HG02840 (cell line): ENCODE data around the gene LIPG.

ENCODE experiments used
- ATAC-seq: cut with Tn5 transposase; IDR thresholded peaks from one replicate; pipeline ENCODE4 v1.9.1; 2021; ENCODE audit warnings: mild to moderate bottlenecking, moderate library complexity, moderate number of reproducible peaks; ENCODE audit not compliant: unreplicated experiment, low FRiP score

LIPG gene

GRCh38 chr18:49630246-49630699 lies 68.4 kb downstream of the LIPG start:
- ATAC-seq, result no peak

GRCh38 chr18:49631146-49631866 lies 69.4 kb downstream of the LIPG start:
- no peak for ATAC-seq

DNA sequence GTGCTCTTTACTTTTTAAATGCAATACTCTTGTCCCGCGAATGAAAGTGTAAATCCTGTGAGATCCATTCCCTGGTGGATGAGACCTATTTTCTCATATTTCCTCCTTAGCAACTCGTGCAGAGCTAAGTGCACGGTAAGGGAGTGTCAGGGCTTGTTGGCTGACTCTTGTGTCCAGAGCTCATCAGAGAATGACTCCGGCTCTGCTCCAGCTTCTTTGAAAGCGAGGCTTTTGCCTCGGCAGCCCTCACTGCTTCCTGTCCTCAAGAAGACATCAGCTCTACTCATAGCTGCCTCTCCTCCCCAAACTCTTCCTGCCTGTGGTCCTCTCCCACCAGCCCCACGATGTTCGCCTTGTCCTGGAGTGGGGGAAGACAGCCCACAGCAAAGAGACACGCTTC lies 70.7 kb downstream of the LIPG start:
- ATAC-seq, result no peak

- no peak for ATAC-seq
Measured at GRCh38 chr18:49638209-49638785, 76.4 kb downstream of the LIPG start.

GRCh38 chr18:49638891-49639557 lies 77.2 kb downstream of the LIPG start:
- ATAC-seq, result no peak

DNA sequence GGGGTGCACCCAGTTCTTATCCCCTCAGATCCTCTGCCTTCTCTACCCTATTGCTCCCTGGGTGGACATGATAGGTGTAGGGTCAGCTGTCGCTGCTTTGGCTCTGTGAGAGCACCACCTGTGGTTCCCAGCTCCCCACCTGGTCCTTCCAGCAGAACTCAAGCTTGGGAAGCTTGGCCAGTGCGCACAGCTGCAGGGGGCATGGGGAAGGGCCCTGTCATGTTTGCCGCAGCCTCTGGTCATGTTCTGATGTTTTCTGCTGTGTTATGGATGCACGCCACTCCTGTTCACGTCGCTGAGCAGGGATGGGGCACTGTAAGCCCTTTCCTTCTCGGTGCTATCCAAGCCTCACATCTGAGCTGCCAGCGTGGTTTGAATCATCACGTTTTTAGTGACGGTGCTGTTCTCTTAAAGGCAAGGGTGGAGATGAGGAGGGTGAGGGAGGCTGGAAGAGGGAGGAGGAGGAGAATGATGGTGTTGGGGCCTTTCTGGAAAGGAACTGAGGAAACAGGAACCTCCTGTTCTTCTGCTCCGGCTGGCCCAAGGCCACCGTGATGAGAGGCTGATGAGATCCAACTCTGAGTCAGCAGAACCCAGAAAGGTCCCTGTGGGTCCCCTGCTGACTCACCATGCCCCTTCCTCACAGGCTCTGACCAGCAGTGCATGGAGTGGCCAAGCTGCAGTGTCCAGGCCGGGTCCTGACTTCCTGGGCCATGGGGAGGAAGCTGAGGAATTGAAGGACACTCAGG lies 78.0 kb downstream of the LIPG start:
- no peak for ATAC-seq

GRCh38 chr18:49640741-49641140 lies 78.9 kb downstream of the LIPG start:
- no peak for ATAC-seq

DNA sequence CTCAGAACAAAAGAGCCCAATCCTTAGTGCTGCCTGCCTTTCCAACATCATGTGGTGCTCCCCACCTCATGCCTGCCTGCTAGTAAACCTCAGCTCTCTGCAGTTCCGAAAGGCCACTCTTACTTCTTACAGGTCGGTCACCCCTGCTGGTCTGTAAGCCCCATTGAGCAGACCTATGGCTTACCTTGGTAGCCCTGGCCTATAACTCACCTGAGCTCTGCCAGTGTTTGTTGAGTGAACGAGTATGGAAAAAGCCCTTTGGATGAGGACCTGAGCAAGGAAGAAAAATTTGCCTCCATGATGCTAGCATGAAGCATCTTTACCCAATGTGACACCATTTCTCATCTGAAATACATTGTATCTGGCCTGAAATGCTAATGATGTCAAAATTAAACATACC lies 83.3 kb downstream of the LIPG start:
- ATAC-seq, result no peak

GRCh38 chr18:49645841-49646351 lies 84.0 kb downstream of the LIPG start:
- ATAC-seq, result no peak

DNA sequence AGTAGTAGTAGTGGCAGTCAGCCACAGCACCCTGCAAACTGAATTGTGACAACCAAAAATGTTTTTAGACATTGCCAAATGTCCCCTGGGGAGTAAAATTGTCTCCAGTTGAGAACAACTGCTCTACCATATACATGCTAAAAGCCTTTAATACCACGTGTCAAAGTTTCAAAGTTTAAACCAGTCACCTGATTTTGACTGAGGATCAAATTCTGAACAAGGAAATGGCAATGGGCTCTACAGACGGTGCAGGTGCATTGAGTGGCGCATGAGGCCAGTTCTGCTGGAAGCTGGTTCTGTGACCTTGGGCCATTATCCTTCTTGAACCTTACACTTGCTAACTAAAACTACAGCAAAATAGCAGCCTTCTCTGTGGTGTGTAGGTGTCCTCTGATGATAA lies 85.0 kb downstream of the LIPG start:
- no peak for ATAC-seq

DNA sequence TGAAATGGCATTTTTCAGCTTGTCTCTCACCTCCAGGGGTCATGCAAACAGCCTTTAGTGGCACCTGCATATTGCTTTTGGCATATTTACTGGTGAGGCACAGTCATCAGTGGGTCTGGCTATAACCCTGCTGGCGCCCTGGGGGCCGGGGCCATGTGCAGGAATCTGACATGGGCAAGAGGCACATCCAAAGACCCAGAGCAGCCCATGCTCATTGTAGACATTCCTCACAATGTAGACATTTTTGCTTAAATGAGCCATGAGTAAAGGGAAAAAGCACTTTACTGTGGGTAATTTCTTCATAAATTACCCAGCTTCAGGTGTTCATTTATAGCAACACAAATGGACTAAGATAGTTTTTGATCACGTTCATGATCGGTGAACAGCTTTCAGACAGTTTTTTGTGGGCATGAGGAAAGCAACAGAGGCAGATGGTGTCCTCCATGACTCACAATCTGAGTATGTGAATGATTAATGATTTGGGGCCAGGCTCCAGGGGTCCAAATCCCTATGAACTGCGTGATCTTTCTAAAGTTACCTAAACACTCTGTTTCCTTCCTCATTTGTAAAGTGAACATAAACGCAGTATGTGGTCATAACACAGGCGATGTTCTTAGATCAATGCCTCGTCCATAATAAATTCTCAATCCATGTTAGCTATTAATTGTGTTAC lies 85.8 kb downstream of the LIPG start:
- no peak for ATAC-seq

GRCh38 chr18:49648326-49648725 lies 86.5 kb downstream of the LIPG start:
- no peak for ATAC-seq
